Subcutaneous abdominal adipose tissue (tissue), 5 donors: ENCODE data around the gene SRGAP1.
"Not testable (repeated sequence)": the region's sequence is repeated elsewhere in the genome, so short reads cannot be mapped to it uniquely, and the experiment has no call there.

Experiments
- H3K27ac ChIP-seq: one replicate; pipeline ENCODE4 v1.7.0; 2013; ENCODE audit warnings: low read depth, mild to moderate bottlenecking, inconsistent platforms, low read length, moderate library complexity
- H3K27me3 ChIP-seq, 5 donors: one replicate each; pipeline ENCODE4 v1.7.0; 2013; ENCODE audit warnings: low read length in 5 of 5, inconsistent platforms in 1 of 5; ENCODE audit not compliant: control insufficient read depth in 5 of 5, insufficient read depth in 4 of 5
- H3K36me3 ChIP-seq, 5 donors: one replicate each; pipeline ENCODE4 v1.7.0; 2013; ENCODE audit warnings: low read length in 5 of 5; ENCODE audit not compliant: control insufficient read depth in 5 of 5, insufficient read depth in 5 of 5
- H3K4me1 ChIP-seq, 5 donors: one replicate each; pipeline ENCODE4 v1.7.0; 2013; ENCODE audit warnings: low read length in 5 of 5, mild to moderate bottlenecking in 3 of 5, moderate library complexity in 1 of 5; ENCODE audit not compliant: control insufficient read depth in 5 of 5, insufficient read depth in 5 of 5
- H3K4me3 ChIP-seq, 5 donors: one replicate each; pipeline ENCODE4 v1.7.0; 2013; ENCODE audit warnings: low read length in 5 of 5, low read depth in 1 of 5
- H3K9ac ChIP-seq, 5 donors: one replicate each; pipeline ENCODE4 v1.7.0; 2013; ENCODE audit warnings: low read length in 5 of 5, mild to moderate bottlenecking in 4 of 5, moderate library complexity in 3 of 5
- H3K9me3 ChIP-seq, 5 donors: one replicate each; pipeline ENCODE4 v1.7.0; 2013; ENCODE audit warnings: low read length in 5 of 5; ENCODE audit not compliant: control insufficient read depth in 5 of 5
- donor health status: healthy.
- donor health status: healthy.
- donor health status: healthy.
- donor health status: healthy.
- donor health status: healthy.

The SRGAP1 gene

GRCh38 chr12:64194333-64195149 is 350.0 kb downstream of the SRGAP1 start:
- Histone ChIP-seq H3K27me3 (no peaks in the 10 kb centered on the region), H3K4me3 (no peak overlapping the region), H3K9me3 (no peaks in the 10 kb centered on the region), H3K36me3 (peaks cover 10 to 22% (median 13%) of the 10 kb centered on the region in 5 donors), H3K4me1 (no peaks in the 10 kb centered on the region), H3K9ac (no peak overlapping the region), H3K27ac (no peak overlapping the region)

DNA sequence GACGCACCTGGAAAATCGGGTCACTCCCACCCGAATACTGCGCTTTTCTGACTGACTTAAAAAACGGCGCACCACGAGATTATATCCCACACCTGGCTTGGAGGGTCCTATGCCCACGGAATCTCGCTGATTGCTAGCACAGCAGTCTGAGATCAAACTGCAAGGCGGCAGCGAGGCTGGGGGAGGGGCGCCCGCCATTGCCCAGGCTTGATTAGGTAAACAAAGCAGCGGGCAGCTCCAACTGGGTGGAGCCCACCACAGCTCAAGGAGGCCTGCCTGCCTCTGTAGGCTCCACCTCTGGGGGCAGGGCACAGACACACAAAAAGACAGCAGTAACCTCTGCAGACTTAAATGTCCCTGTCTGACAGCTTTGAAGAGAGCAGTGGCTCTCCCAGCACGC is 351.3 kb downstream of the SRGAP1 start:
- H3K27me3 ChIP-seq, H3K9ac ChIP-seq, H3K27ac ChIP-seq, H3K4me3 ChIP-seq, H3K4me1 ChIP-seq, H3K9me3 ChIP-seq: not testable (repeated sequence)
- H3K36me3 ChIP-seq: peaks cover 10 to 22% (median 13%) of the 10 kb centered on the region in 5 donors

- H3K27me3 ChIP-seq: no peaks in the 10 kb centered on the region
- H3K9me3 ChIP-seq: no peaks in the 10 kb centered on the region
- H3K36me3 ChIP-seq: peaks cover 0 to 6% (median 5%) of the 10 kb centered on the region in 5 donors
Observed at GRCh38 chr12:64203036-64203435, 358.5 kb downstream of the SRGAP1 start.

GRCh38 chr12:64203775-64204174 is 359.3 kb downstream of the SRGAP1 start:
- Histone ChIP-seq H3K36me3 (peaks cover 3 to 6% (median 5%) of the 10 kb centered on the region in 5 donors), H3K27ac (no peak overlapping the region), H3K4me3 (no peak overlapping the region), H3K4me1 (no peaks in the 10 kb centered on the region), H3K9me3 (no peaks in the 10 kb centered on the region), H3K27me3 (no peaks in the 10 kb centered on the region), H3K9ac (no peak overlapping the region)

More at GRCh38 chr12:64203036-64203435, 358.5 kb downstream of the SRGAP1 start:
- no peak overlapping the region for H3K4me3 ChIP-seq
- H3K27ac ChIP-seq: no peak overlapping the region
- H3K9ac ChIP-seq: no peak overlapping the region
- no peaks in the 10 kb centered on the region for H3K4me1 ChIP-seq

GRCh38 chr12:64205542-64205941 is 361.0 kb downstream of the SRGAP1 start:
- Histone ChIP-seq H3K9ac (no peak overlapping the region), H3K27me3 (no peaks in the 10 kb centered on the region), H3K36me3 (peaks cover 3 to 8% (median 6%) of the 10 kb centered on the region in 5 donors), H3K4me3 (no peak overlapping the region), H3K4me1 (no peaks in the 10 kb centered on the region), H3K27ac (no peak overlapping the region), H3K9me3 (no peaks in the 10 kb centered on the region)

- Histone ChIP-seq H3K9me3 (peaks cover 0 to 3% (median 0%) of the 10 kb centered on the region in 5 donors), H3K4me1 (no peaks in the 10 kb centered on the region), H3K4me3 (no peak overlapping the region), H3K36me3 (peaks cover 3 to 12% (median 8%) of the 10 kb centered on the region in 5 donors), H3K27ac (no peak overlapping the region), H3K9ac (no peak overlapping the region), H3K27me3 (no peaks in the 10 kb centered on the region)
Observed at GRCh38 chr12:64207453-64207852, 363.0 kb downstream of the SRGAP1 start.
